ENCODE data around the gene LGALS3BP.
A peak's percentile ranks its signal among the peaks of the same experiment; 100 is the strongest.
"Not testable (repeated sequence)": the region's sequence is repeated elsewhere in the genome, so short reads cannot be mapped to it uniquely, and the experiment has no call there.

The LGALS3BP gene, protein sequence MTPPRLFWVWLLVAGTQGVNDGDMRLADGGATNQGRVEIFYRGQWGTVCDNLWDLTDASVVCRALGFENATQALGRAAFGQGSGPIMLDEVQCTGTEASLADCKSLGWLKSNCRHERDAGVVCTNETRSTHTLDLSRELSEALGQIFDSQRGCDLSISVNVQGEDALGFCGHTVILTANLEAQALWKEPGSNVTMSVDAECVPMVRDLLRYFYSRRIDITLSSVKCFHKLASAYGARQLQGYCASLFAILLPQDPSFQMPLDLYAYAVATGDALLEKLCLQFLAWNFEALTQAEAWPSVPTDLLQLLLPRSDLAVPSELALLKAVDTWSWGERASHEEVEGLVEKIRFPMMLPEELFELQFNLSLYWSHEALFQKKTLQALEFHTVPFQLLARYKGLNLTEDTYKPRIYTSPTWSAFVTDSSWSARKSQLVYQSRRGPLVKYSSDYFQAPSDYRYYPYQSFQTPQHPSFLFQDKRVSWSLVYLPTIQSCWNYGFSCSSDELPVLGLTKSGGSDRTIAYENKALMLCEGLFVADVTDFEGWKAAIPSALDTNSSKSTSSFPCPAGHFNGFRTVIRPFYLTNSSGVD

DNA sequence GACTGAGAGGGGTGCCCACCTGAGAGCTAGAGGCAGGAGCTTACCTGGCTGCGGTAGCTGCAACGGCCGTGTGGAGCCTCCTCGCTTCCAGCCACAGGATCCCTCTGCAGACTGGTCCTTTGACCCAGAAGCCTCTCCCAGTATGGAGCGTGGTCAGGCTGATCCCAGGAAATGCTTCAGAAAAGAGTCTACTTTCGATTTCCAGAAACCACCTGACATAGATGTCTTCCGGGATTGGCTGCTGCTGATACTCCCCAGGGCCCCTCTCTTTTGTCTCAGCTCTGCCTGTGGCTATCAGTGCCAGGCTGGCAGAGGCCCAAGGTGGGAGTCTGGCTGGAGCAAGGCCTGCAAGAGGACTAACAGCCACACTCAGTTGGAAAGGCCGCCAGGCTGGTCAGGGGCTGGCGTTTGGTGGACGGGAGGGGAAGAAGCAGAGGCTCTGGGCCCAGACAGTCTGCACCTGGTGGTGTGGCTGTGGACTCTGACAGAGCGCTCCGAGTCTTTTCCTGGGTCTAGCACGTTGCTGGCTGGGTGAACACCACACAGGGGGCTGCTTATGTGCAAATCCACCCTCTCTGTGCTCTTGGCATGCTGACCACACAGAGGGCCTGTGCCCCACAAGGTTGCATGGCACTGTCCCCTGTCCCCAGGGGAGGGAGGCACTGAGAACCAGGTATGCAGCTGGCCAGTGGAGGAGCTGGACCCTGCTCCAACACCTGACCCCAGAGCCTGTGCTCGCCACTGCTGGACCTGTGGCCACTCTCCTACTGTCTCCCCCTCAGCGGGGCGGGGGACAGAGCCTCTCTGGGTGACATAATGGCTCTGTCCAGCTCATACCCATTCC, at the start of gene LGALS3BP:
Gene LGALS3BP (minus strand): TSS at position 144 of the 844 bp plus-strand sequence. CDS start 2,732 bp downstream, outside the sequence.
- no peak for DNase-seq

DNA sequence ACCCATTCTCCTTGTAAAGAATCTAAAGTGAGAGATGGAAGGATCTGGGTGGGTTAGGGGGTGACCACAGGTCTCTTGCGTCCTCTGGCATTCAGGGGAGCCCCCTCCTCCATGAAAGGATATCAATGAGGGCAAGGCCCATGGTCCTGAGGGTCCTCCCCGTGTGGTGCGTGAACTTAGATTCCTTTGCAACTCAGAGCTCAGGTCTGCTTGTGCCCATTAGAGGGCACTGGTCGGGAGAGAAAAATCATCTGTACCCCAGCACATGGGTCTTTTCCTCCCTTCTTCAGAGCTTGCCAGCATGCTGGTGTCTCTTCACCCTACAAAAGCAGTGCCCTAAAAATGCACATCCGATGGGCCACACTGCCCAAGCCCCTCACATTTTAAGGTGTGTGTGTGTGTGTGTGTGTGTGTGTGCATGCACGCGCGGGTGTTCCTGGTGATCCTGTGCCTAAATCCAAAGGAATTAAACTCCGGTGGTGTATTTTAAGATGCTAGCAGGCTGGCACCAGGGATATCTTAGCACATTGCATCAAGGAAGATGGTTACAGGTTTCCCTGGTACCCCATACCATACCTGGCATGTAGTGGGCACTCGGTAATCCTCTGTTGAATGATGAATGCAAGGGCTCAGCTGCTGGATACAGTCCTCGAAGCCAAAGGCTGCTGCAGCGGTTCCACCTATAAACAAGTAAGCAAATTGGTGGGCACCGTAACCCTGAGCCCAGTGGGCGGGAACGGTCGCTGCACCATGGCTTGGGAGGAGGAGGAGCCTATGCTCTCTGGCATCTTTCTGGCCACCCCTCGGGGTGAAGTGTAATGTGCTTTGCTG, 49.0 kb upstream of the LGALS3BP start:
- no peak for DNase-seq

DNA sequence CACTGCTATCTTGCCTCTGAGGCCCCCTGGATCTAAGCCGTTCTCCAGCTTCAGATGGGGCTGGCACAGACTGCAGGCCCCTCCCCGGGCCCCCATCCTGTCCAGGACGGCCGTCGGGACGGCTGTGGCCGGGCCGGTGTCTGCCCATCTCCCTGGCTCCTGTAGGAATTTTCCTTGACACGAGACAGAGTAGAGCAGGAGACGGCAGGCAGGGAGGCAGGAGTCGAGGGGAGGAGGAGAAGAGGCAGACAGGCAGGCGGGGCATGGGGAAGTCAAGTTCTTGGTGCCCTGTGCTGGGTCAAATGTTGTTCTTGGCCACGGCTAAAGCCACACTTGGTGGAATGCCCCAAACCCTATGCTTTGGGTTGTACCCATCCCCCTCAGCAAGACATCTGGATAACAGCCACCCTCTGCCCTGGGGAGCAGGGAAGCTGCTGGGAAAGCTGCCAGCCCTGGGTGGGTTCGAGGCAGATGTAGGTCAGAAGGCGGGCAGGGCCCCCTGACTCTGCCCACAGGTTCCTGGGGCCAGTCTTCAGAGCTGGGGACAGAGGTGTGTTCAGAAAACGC, 48.3 kb upstream of the LGALS3BP start:
- DNase-seq: no peak

- no peak for DNase-seq
These were observed 47.7 kb upstream of the LGALS3BP start for GRCh38 chr17:79027274-79027924.

DNA sequence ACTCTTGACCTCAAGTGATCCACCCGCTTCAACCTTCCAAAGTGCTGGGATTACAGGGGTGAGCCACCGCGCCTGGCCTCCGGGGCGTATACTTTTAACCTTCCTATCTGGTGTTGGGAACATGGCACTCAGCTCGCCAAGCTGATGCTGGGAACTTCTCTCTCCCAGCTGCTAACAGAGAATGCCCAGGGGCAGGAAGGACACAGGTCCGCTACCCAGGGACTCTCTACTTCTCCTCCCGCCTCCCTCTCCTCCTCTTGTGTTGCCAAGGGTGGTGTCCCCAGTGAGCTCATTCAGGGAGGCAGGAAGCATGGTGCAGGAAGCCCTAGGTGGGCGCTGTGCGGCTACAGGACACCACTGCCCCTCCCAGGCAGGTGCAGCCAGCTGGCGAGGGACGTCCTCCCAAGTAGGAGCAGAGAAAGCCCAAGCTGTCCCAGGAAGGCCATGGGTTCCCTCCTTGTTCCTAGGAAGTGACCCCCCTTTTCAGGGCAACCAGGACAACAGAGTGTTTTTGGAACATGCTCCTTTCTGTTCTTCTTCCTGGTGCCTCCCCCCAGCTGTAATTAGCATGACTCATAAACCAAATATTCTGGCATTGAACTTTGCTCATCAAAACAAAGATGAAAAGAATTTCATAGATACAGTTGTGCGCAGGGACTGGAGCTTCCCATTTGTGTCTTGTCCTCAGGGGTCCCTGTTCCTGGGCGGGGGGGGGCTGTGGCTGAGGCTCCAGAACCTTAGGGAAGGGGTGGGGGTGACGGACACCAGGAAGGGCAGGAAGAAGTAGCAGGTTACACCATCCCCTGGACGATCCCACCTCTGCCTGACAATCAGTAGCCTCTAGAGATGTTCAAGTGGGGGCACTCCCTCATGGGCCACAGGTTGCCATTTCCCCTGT, 46.9 kb upstream of the LGALS3BP start:
- DNase-seq: no peak

GRCh38 chr17:79024901-79025737, 45.4 kb upstream of the LGALS3BP start:
- no peak for DNase-seq

DNA sequence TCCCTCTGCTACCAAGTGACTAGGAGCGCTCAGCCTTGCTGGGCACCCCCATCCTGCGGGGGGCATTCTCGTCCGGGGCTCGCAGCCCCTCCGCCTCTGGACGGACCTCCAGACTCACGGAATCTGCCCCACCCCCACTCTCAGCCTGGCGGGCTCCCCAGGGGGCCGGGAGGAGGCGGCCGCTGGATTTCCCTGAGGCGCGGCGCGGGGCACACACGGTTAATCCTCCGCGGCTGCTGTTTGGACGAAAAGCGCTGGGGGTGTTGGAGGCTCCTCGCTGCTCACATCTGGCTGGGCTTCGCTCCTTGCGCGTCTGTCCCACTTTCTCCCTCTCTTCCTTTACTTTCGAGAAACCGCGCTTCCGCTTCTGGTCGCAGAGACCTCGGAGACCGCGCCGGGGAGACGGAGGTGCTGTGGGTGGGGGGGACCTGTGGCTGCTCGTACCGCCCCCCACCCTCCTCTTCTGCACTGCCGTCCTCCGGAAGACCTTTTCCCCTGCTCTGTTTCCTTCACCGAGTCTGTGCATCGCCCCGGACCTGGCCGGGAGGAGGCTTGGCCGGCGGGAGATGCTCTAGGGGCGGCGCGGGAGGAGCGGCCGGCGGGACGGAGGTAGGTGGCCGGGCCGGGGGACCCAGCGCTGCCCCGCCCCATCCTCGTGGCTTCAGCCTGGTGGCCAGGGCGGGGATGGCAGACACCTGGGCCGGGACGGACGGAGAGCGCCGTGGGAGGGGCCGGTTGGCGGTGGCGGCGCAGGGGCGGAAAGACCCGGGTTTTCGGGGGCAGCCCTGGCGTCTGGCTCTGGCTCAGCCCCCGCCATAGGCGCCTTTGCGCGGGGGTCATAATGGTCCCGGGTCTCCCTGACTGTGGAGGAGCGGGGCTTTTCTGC, 44.4 kb upstream of the LGALS3BP start, which contains the start of gene C1QTNF1:
Gene C1QTNF1 (plus strand): TSS at position 284 of the 886 bp plus-strand sequence. CDS start 19,800 bp downstream, outside the sequence.
- no peak for DNase-seq

DNA sequence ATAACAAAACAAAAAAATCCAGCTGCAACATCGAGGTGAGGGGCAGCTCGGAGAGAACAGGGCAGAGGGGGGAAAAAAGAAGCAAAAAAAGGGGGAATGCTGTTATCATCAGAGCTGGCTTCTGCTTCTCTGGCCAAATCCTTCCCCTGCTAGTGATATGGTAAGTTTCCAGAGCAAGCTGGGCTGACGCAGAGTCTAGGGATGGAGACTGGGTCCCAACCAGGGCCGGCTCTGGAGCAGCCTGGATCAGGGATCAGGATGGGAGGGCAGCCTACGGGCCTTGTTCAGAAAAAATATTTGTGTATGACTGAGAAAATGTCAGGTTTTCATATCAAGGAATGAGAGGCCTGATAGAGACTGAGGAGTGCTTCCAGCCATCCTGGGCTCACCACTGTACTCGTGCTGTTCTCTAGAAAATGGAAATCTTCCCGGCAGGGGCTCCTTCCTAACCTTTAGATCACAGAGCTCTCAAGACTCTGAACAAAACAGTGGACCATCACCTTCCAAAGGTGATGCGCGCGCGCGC, 43.5 kb upstream of the LGALS3BP start:
- DNase-seq: no peak

DNA sequence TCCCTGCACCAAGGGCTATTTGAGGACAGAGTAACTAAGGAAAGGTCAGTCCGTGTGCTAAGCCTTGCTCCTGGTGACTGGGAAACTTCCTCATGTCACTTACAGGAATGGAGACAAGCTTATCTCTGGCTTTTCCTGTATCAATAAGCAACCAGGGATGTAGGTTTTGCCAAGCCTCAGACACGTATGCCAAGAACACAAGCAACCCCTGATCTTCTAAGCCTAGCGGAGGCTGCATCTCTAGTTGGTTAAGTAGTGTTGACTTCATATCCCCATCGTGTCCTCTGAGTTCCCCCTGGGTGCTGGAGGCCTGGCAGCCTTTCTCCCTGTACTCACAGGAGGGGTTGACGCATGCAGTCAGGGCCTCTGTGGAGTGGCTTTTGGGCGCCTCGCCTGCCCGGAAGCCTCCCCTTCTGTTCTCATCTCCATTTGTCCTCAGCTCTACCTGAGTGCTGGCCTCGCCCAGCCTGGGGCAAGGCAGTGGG, 42.8 kb upstream of the LGALS3BP start:
- DNase-seq: no peak

- DNase-seq: not testable (repeated sequence)
These were observed 42.2 kb upstream of the LGALS3BP start for GRCh38 chr17:79021929-79022328.

GRCh38 chr17:79020631-79021301, 41.0 kb upstream of the LGALS3BP start:
- DNase-seq: no peak

DNA sequence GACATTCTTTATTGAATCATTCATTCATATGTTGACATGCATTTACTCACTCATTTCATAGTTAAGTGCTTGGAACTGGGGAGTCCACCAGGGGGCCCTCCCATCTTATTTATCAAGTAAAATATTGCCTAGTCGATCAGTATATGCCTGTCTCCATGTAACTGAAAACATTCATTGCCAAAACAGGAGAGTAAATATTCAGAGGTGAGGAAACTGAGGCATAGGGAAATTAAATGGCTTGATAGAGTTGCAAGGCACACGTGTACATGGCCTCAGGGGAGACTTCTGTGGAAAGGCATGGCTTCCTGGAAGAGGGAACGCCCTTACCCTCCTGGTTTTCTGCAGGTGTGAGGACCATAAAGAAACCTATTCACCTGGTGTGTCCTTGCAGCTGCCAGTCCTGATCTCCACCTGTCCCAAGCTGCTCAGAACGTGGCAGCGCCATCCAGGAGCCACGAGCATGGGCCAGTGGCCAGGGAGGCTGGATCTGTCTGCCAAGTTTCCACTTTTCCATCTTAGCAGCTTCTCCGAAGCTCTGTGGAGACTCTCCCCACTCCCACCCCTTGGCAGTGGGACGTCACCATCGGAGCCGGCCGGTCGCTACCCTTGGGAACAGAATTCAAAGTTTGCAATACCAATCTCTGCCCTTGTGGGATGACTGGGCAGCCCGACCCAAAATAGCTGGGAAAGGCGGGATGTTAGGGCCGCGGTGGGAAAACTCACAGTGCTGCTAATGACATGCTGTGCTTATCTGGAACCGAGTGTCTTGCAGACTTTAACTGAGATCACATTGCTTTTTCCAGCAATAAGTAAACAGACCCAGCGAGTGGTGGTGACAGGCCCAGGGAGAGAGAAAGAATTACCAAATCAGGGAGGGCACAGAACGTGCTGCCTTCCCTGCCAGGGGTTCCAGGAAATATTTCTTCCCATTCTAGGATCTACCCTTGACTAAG, 40.2 kb upstream of the LGALS3BP start:
- peak; percentile 85 for DNase-seq

DNA sequence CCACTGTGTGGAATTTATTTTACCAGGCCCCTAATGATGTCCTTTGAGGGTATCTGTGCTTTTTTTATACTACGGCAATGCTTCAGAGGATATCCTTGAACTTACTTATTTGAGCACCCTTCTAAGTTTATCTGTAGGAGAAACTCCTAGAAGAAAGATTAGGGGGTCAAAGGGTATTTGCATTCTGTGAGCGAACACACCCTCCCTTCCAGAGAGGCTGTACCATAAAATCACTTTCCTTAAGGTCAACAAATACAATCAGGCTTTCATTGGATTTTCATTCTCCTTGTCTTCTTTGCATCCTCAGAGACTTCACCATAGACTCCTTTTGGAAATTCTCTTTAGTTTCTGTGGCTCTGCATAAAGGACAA, 39.5 kb upstream of the LGALS3BP start:
- DNase-seq: no peak

DNA sequence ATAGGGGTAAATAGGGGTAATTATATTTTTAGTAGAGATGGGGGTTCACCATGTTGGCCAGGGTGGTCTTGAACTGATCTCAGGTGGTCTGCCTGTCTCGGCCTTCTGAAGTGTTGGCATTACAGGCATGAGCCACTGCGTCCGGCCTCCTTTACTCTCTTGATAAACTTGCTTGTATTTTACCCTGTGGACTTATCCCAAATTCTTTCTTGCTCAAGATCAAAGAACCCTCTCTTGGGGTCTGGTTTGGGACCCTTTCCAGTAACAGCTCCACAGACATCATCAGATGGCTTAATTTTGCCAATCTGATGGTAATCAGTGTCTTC, 38.6 kb upstream of the LGALS3BP start:
- no peak for DNase-seq

GRCh38 chr17:79017546-79018369, 38.0 kb upstream of the LGALS3BP start:
- DNase-seq: no peak
